ENCODE data around the gene EID2. TPM values are rescaled to one million over a fixed set of nuclear protein-coding genes. Genes with fewer than 3 reads are reported as not detected.

EID2 gene
- total RNA-seq, 2 experiments from 2014 or later = 17.3 to 22.9 TPM

DNA sequence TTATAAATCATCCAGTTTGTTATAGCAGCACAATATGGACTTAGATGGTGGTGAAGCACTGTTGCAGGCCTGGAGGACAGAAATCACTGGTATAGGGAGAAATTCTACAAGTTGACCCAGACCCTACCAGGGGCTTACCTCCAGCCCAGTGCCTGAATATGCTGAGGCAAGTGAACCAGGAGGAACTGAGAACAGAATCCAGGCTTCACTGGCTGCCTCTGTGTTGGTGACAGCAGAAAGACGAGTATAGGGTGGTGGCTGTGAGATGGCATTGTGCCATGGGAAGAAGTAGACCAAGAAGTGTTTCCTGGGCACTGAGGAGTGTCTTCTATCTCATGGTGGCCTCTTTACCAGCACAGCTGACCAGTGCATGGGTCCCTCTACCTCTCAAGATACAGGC is 15.9 kb upstream of the EID2 start:
- Histone ChIP-seq H2AFZ (ENCODE audit: low read length) (no peak overlapping the region), H3K36me3 (ENCODE audit: insufficient read depth, low read length) (no peaks in the 10 kb centered on the region), H3K4me1 (ENCODE audit: insufficient read depth, low read length, poor library complexity, severe bottlenecking) (peaks cover 18% of the 10 kb centered on the region), H3K9me2 (ENCODE audit: insufficient read depth, low read length) (no peaks in the 10 kb centered on the region), H3K27ac (ENCODE audit: low read depth, low read length, poor library complexity, severe bottlenecking) (no peak overlapping the region), H3K4me2 (ENCODE audit: low read length) (no peak overlapping the region), H3K4me3 (ENCODE audit: low read depth, low read length, poor library complexity, severe bottlenecking) (no peak overlapping the region), H3K79me2 (ENCODE audit: insufficient read depth, low read depth, low read length) (no peaks in the 10 kb centered on the region), H3K9me3 (ENCODE audit: low read length) (no peaks in the 10 kb centered on the region), H4K20me1 (ENCODE audit: insufficient read depth, low read length) (no peaks in the 10 kb centered on the region)
- BruUV-seq (replicated peaks) = no TSS peak
- ChIA-PET CTCF (ENCODE audit: unreplicated experiment) (no interaction called here), POLR2A (no interaction called here)
- no peak for DNase-seq (ENCODE audit: low spot score)
- intact Hi-C loops (cut with micrococcal nuclease; ENCODE audit: unreplicated experiment) = loop anchor here (10.0 kb wide), 1 partner anchor 209 kb away; no protein-coding TSS in a partner anchor
- TF ChIP-seq EZH2phosphoT487 (IDR thresholded peaks at IDR 0.05; ENCODE audit: borderline replicate concordance, low read depth, low read length) = no peak
- TF ChIP-seq CTCF (conservative IDR thresholded peaks at IDR 0.05; ENCODE audit: low read length) = no peak

DNA sequence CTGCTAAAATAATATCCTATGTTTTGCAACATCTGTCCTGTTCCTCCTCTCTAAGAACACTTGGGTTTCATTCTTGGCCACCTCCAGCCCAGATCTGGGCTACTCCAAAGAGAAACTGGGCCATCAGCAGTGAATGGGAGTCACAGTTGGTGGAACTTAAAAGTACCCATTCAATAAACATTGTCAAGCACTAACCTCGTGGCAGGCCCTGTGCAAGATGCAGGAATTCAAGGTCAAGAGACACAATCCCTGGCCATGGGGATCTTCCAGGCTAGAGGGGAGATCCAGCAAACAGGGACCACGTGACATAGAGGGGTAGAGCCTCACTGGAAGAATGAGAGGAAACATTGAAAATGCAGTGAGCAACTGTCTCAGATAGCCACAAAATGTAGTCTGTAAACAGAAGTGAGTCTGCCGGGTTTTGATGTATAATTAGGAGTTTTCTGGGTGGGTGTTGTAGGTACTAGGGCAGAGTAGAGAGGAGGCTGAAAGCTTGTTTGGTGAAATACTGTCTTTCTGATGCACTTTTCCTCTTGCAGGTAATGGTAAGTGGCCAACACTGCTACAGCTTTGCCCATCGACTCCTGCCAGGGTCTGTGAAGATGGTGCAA is 14.8 kb upstream of the EID2 start:
- H3K36me3 ChIP-seq (ENCODE audit: insufficient read depth, low read length) = no peaks in the 10 kb centered on the region
- BruUV-seq (replicated peaks) = no TSS peak
- no peak overlapping the region for H3K27ac ChIP-seq (ENCODE audit: low read depth, low read length, poor library complexity, severe bottlenecking)
- intact Hi-C loops (cut with micrococcal nuclease; ENCODE audit: unreplicated experiment) = loop anchor here (10.0 kb wide), 1 partner anchor 210 kb away; no protein-coding TSS in a partner anchor
- no peaks in the 10 kb centered on the region for H4K20me1 ChIP-seq (ENCODE audit: insufficient read depth, low read length)
- H3K4me3 ChIP-seq (ENCODE audit: low read depth, low read length, poor library complexity, severe bottlenecking) = no peak overlapping the region
- CTCF ChIA-PET (ENCODE audit: unreplicated experiment) = no interaction called here
- no peak for TF ChIP-seq CTCF (conservative IDR thresholded peaks at IDR 0.05; ENCODE audit: low read length)
- no peak for TF ChIP-seq EZH2phosphoT487 (IDR thresholded peaks at IDR 0.05; ENCODE audit: borderline replicate concordance, low read depth, low read length)
- peaks cover 18% of the 10 kb centered on the region for H3K4me1 ChIP-seq (ENCODE audit: insufficient read depth, low read length, poor library complexity, severe bottlenecking)
- H3K79me2 ChIP-seq (ENCODE audit: insufficient read depth, low read depth, low read length) = no peaks in the 10 kb centered on the region
- H3K9me2 ChIP-seq (ENCODE audit: insufficient read depth, low read length) = no peaks in the 10 kb centered on the region
- no peak overlapping the region for H3K4me2 ChIP-seq (ENCODE audit: low read length)
- H2AFZ ChIP-seq (ENCODE audit: low read length) = no peak overlapping the region
- DNase-seq (ENCODE audit: low spot score) = no peak
- no peaks in the 10 kb centered on the region for H3K9me3 ChIP-seq (ENCODE audit: low read length)
- POLR2A ChIA-PET = no interaction called here

DNA sequence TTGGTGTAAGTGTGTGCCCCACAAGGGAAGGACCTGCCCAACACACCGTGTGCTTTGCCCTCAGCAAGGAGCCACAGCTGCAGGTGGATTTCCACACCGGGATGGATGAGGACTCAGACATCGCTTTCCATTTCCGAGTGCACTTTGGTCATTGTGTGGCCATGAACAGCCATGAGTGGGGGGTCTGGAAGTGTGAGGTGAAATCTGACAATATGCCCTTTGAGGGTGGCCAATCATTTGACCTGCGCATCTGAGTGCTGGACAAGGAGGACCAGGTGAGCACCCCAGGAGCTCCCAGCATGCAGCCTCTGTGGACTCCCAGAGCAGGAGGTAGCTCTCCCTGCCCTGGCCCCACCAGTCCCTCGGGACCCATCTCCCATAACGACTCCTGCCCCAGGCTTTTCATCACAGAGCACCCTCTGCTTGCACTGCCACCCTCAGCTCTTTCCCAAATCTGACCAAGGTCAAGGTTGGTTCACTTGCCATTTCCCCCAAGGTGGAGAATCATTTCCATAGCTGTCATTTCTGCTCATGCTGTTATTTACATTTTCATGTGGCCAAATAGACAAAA is 13.2 kb upstream of the EID2 start:
- H3K4me1 ChIP-seq (ENCODE audit: insufficient read depth, low read length, poor library complexity, severe bottlenecking) = peaks cover 14% of the 10 kb centered on the region
- intact Hi-C loops (cut with micrococcal nuclease; ENCODE audit: unreplicated experiment) = loop anchor here (10.0 kb wide), 1 partner anchor 212 kb away; no protein-coding TSS in a partner anchor
- H2AFZ ChIP-seq (ENCODE audit: low read length) = no peak overlapping the region
- H3K36me3 ChIP-seq (ENCODE audit: insufficient read depth, low read length) = no peaks in the 10 kb centered on the region
- no peak overlapping the region for H3K4me2 ChIP-seq (ENCODE audit: low read length)
- no peak overlapping the region for H3K4me3 ChIP-seq (ENCODE audit: low read depth, low read length, poor library complexity, severe bottlenecking)
- no peak for TF ChIP-seq CTCF (conservative IDR thresholded peaks at IDR 0.05; ENCODE audit: low read length)
- TF ChIP-seq EZH2phosphoT487 (IDR thresholded peaks at IDR 0.05; ENCODE audit: borderline replicate concordance, low read depth, low read length) = no peak
- ChIA-PET POLR2A (interaction anchor here (0.6 kb wide), 1 partner anchor 442 kb away, joined by 6 read pairs; no protein-coding TSS in a partner anchor), CTCF (ENCODE audit: unreplicated experiment) (no interaction called here)
- H4K20me1 ChIP-seq (ENCODE audit: insufficient read depth, low read length) = no peaks in the 10 kb centered on the region
- H3K79me2 ChIP-seq (ENCODE audit: insufficient read depth, low read depth, low read length) = no peaks in the 10 kb centered on the region
- H3K9me2 ChIP-seq (ENCODE audit: insufficient read depth, low read length) = no peaks in the 10 kb centered on the region
- H3K27ac ChIP-seq (ENCODE audit: low read depth, low read length, poor library complexity, severe bottlenecking) = no peak overlapping the region
- no TSS peak for BruUV-seq (replicated peaks)
- no peak for DNase-seq (ENCODE audit: low spot score)
- no peaks in the 10 kb centered on the region for H3K9me3 ChIP-seq (ENCODE audit: low read length)

Measured in OCI-LY7 (cell line).